ENCODE results near the gene CCNL2.
"Not testable (repeated sequence)": the region's sequence is repeated elsewhere in the genome, so short reads cannot be mapped to it uniquely, and the experiment has no call there.

CCNL2 gene

GRCh38 chr1:1418464-1419362, 19.6 kb upstream of the CCNL2 start:
- Histone ChIP-seq H3K79me2 (ENCODE audit: insufficient read depth, low read depth) (no peaks in the 10 kb centered on the region), H2AFZ (ENCODE audit: low read depth) (no peak overlapping the region), H3K27me3 (ENCODE audit: insufficient read depth, low read depth) (0 out of 2 replicates have a peak, but pooled peaks cover 4% of the 10 kb centered on the region), H3K4me2 (no peak overlapping the region), H4K20me1 (ENCODE audit: insufficient read depth) (no peaks in the 10 kb centered on the region), H3K9ac (no peak overlapping the region), H3K27ac (no peak overlapping the region), H3K4me1 (ENCODE audit: low read depth, poor library complexity, severe bottlenecking) (peaks cover 13% of the 10 kb centered on the region), H3K36me3 (ENCODE audit: insufficient read depth) (no peaks in the 10 kb centered on the region), H3K4me3 (IDR thresholded peaks at IDR 0.05; ENCODE audit: insufficient read depth, low read depth, low read length) (no peak overlapping the region)
- no peak for TF ChIP-seq CTCF (conservative IDR thresholded peaks at IDR 0.05; ENCODE audit: low read depth, low read length)

- not testable (repeated sequence) for H3K27me3 ChIP-seq (ENCODE audit: insufficient read depth, low read depth); H4K20me1 ChIP-seq (ENCODE audit: insufficient read depth); H3K36me3 ChIP-seq (ENCODE audit: insufficient read depth); H3K27ac ChIP-seq; H3K4me3 ChIP-seq (IDR thresholded peaks at IDR 0.05; ENCODE audit: insufficient read depth, low read depth, low read length); H3K4me1 ChIP-seq (ENCODE audit: low read depth, poor library complexity, severe bottlenecking); H3K79me2 ChIP-seq (ENCODE audit: insufficient read depth, low read depth); H2AFZ ChIP-seq (ENCODE audit: low read depth); H3K9ac ChIP-seq
- 0 out of 2 replicates have a peak overlapping the region, but pooled peaks have one; percentile 3 for H3K4me2 ChIP-seq
Measured at GRCh38 chr1:1417825-1418463, 18.8 kb upstream of the CCNL2 start.

- H3K79me2 ChIP-seq (ENCODE audit: insufficient read depth, low read depth); H3K4me1 ChIP-seq (ENCODE audit: low read depth, poor library complexity, severe bottlenecking); H4K20me1 ChIP-seq (ENCODE audit: insufficient read depth); H3K27me3 ChIP-seq (ENCODE audit: insufficient read depth, low read depth); H2AFZ ChIP-seq (ENCODE audit: low read depth); H3K9ac ChIP-seq; H3K36me3 ChIP-seq (ENCODE audit: insufficient read depth); H3K27ac ChIP-seq; H3K4me3 ChIP-seq (IDR thresholded peaks at IDR 0.05; ENCODE audit: insufficient read depth, low read depth, low read length): not testable (repeated sequence)
- H3K4me2 ChIP-seq = 0 out of 2 replicates have a peak overlapping the region, but pooled peaks have one; percentile 3
Measured at GRCh38 chr1:1417396-1417795, 18.3 kb upstream of the CCNL2 start.

GRCh38 chr1:1415751-1416150, 16.6 kb upstream of the CCNL2 start:
- Histone ChIP-seq H4K20me1 (ENCODE audit: insufficient read depth) (no peaks in the 10 kb centered on the region), H3K4me3 (IDR thresholded peaks at IDR 0.05; ENCODE audit: insufficient read depth, low read depth, low read length) (no peak overlapping the region), H3K4me2 (no peak overlapping the region), H3K27me3 (ENCODE audit: insufficient read depth, low read depth) (no peaks in the 10 kb centered on the region; the same call in 1 of the 2 replicates), H3K4me1 (ENCODE audit: low read depth, poor library complexity, severe bottlenecking) (no peaks in the 10 kb centered on the region), H3K36me3 (ENCODE audit: insufficient read depth) (no peaks in the 10 kb centered on the region), H3K79me2 (ENCODE audit: insufficient read depth, low read depth) (no peaks in the 10 kb centered on the region), H3K9ac (no peak overlapping the region), H3K27ac (no peak overlapping the region), H2AFZ (ENCODE audit: low read depth) (no peak overlapping the region)
- TF ChIP-seq CTCF (conservative IDR thresholded peaks at IDR 0.05; ENCODE audit: low read depth, low read length) = no peak

- H3K9ac ChIP-seq = not testable (repeated sequence)
Measured at GRCh38 chr1:1412311-1412902, 13.3 kb upstream of the CCNL2 start.

More at GRCh38 chr1:1412311-1412902, 13.3 kb upstream of the CCNL2 start:
- not testable (repeated sequence) for H3K27me3 ChIP-seq (ENCODE audit: insufficient read depth, low read depth); H4K20me1 ChIP-seq (ENCODE audit: insufficient read depth); H3K4me3 ChIP-seq (IDR thresholded peaks at IDR 0.05; ENCODE audit: insufficient read depth, low read depth, low read length); H3K4me1 ChIP-seq (ENCODE audit: low read depth, poor library complexity, severe bottlenecking); H3K36me3 ChIP-seq (ENCODE audit: insufficient read depth); H2AFZ ChIP-seq (ENCODE audit: low read depth); H3K4me2 ChIP-seq; H3K27ac ChIP-seq
- H3K79me2 ChIP-seq (ENCODE audit: insufficient read depth, low read depth) = peaks cover 16% of the 10 kb centered on the region

All from KMS-11 (cell line).